ENCODE measurements around the gene TRPV3.

DNA sequence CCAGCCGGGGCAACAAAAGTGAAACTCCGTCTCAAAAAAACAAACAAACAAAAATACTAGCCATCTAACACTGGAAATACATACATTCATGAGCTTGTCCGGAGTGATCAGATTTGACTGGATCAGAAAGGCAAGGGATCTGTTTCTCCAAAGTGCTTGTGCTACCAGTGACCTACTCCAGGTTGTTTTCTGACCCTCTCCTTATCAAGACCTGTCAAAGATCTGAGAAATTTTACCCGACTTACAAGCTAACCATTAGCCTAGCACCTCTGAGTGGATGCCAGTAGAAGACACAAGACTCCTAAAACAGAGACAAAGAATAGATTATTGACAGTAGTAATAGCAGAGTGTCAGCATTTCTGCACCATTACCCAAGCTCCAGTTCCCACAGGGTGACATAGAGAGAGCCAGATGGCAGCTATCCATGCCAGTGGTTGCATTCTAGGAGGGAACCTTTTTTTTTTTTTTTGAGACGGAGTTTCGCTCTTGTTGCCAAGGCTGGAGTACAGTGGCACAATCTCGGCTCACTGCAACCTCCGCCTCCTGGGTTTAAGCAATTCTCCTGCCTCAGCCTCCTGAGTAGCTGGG lies 72.0 kb downstream of the TRPV3 start:
- TF ChIP-seq EZH2phosphoT487 (IDR thresholded peaks at IDR 0.05; ENCODE audit: borderline replicate concordance, low read length) (no peak), CTCF (conservative IDR thresholded peaks at IDR 0.05; ENCODE audit: low read depth, low read length) (no peak), EZH2 (IDR thresholded peaks at IDR 0.05; ENCODE audit: low read length, unreplicated experiment) (no peak)
